Kidney (tissue), 14 donors: Measurements from ENCODE around the gene TBC1D17. TPM values are rescaled to one million over a fixed set of nuclear protein-coding genes. Genes with fewer than 3 reads are reported as not detected.

Source experiments
- DNase-seq, 5 donors: peaks; one replicate each; pipeline ENCODE4 v3.0.0-alpha.2; 2013 to 2020
- FAIRE-seq: peaks from 2 replicates; lab custom pipeline; 2012; peaks lifted over from hg19 to GRCh38; lab: Jason Lieb, UNC
- H3K27ac ChIP-seq, 2 donors: one replicate each; pipeline ENCODE4 v1.7.0; 2013; ENCODE audit warnings: low read depth in 2 of 2, low read length in 2 of 2, inconsistent platforms in 1 of 2
- H3K27me3 ChIP-seq: one replicate; pipeline ENCODE4 v1.7.1; 2013; ENCODE audit warnings: low read length, inconsistent platforms; ENCODE audit not compliant: control insufficient read depth, insufficient read depth
- H3K36me3 ChIP-seq, 3 donors: one replicate each; pipeline versions ENCODE4 v1.7.0 to v1.7.1; 2013; ENCODE audit warnings: low read length in 3 of 3, control low read depth in 1 of 3, inconsistent platforms in 1 of 3; ENCODE audit not compliant: insufficient read depth in 3 of 3, control insufficient read depth in 2 of 3
- H3K4me1 ChIP-seq, 3 donors: one replicate each; pipeline versions ENCODE4 v1.7.0 to v1.7.1; 2013; ENCODE audit warnings: low read length in 3 of 3, inconsistent platforms in 1 of 3, low read depth in 1 of 3; ENCODE audit not compliant: control insufficient read depth in 2 of 3, insufficient read depth in 2 of 3
- H3K4me3 ChIP-seq, 3 donors: one replicate each; pipeline versions ENCODE4 v1.7.0 to v1.8.1; 2013; ENCODE audit warnings: low read length in 3 of 3, control low read depth in 1 of 3, inconsistent platforms in 1 of 3
- H3K9ac ChIP-seq, 3 donors: one replicate each; pipeline versions ENCODE4 v1.7.0 to v1.7.1; 2013; ENCODE audit warnings: low read length in 3 of 3, control low read depth in 1 of 3, inconsistent platforms in 1 of 3
- H3K9me3 ChIP-seq, 3 donors: one replicate each; pipeline versions ENCODE4 v1.7.0 to v1.7.1; 2013; ENCODE audit warnings: low read length in 3 of 3, control low read depth in 1 of 3, inconsistent platforms in 1 of 3; ENCODE audit not compliant: control insufficient read depth in 2 of 3, insufficient read depth in 1 of 3
- CTCF ChIP-seq: IDR thresholded peaks from 3 replicates; pipeline ENCODE4 v1.5.1; 2012; ENCODE audit warnings: mild to moderate bottlenecking, moderate library complexity, borderline replicate concordance; ENCODE audit not compliant: insufficient read depth; ENCODE audit errors: extremely low read depth
- intact Hi-C: fragments of 100-400 bp; cut with DNase I; formaldehyde crosslinking; loops from one replicate; pipeline ENCODE4 v1.11.1; 2022
- polyA plus RNA-seq: library from polyadenylated mRNA; stranded (reverse); fragments of 350-450 nt; fragmentation: Illumina TruSeq; extraction: RNeasy Lipid Tissue Mini Kit (QIAGEN cat#74804); gene quantifications from one replicate; pipeline ENCODE4 v1.2.3, GENCODE V29; 2014; ENCODE audit warnings: low read depth, low replicate concordance; ENCODE audit not compliant: insufficient read depth
- total RNA-seq: library from RNA; stranded (reverse); fragmentation: NEBNext Ultra II Directional; extraction: Animal tissue kit (Norgen Biotek cat#: 25700); gene quantifications from one replicate; pipeline ENCODE4 v1.2.1, GENCODE V29; 2021
- donor health status: control.
- donor health status: control.
- donor health status: control.
- donor health status: control.
- donor health status: control.
- donor health status: DM: yes; HTN: yes; CAD: no.
- donor health status: Normal renal cell carcinoma (clear cell type).

The TBC1D17 gene
- total and polyA plus RNA-seq, 2 donors from 2014 or later, result 34.8 to 43.6 TPM

- Histone ChIP-seq H3K9me3 (no peaks in the 10 kb centered on the region), H3K9ac (no peak overlapping the region), H3K4me1 (peaks cover 0 to 7% (median 0%) of the 10 kb centered on the region in 3 donors), H3K36me3 (peaks cover 2 to 26% (median 4%) of the 10 kb centered on the region in 3 donors), H3K27ac (no peak overlapping the region), H3K27me3 (no peaks in the 10 kb centered on the region), H3K4me3 (no peak overlapping the region)
- DNase-seq (no peak), FAIRE-seq (no peak)
- intact Hi-C loops, result no loop called here
- TF ChIP-seq CTCF, result no peak
Measured at GRCh38 chr19:49908480-49909420, 31.2 kb downstream of the TBC1D17 start.

- FAIRE-seq, result no peak
- no peak overlapping the region for H3K4me3 ChIP-seq
- H3K4me1 ChIP-seq, result peaks cover 0 to 7% (median 0%) of the 10 kb centered on the region in 3 donors
- DNase-seq, result no peak
- peaks cover 2 to 28% (median 4%) of the 10 kb centered on the region in 3 donors for H3K36me3 ChIP-seq
- no peak overlapping the region for H3K9ac ChIP-seq
- H3K27ac ChIP-seq, result no peak overlapping the region
- intact Hi-C loops, result no loop called here
- no peak for TF ChIP-seq CTCF
- H3K27me3 ChIP-seq, result no peaks in the 10 kb centered on the region
- no peaks in the 10 kb centered on the region for H3K9me3 ChIP-seq
Measured at GRCh38 chr19:49910179-49910578, 32.7 kb downstream of the TBC1D17 start.

- no peaks in the 10 kb centered on the region for H3K27me3 ChIP-seq
- no peaks in the 10 kb centered on the region for H3K9me3 ChIP-seq
- peaks cover 2 to 32% (median 2%) of the 10 kb centered on the region in 3 donors for H3K36me3 ChIP-seq
- no peak overlapping the region for H3K27ac ChIP-seq
- H3K9ac ChIP-seq, result no peak overlapping the region
- H3K4me1 ChIP-seq, result peaks cover 0 to 7% (median 0%) of the 10 kb centered on the region in 3 donors
- intact Hi-C loops, result no loop called here
- no peak overlapping the region for H3K4me3 ChIP-seq
- FAIRE-seq, result no peak
- no peak for DNase-seq
- TF ChIP-seq CTCF, result no peak
Measured at GRCh38 chr19:49911381-49912145, 34.1 kb downstream of the TBC1D17 start.
